ENCODE measurements around the gene GRAMD2A. TPM values are rescaled to one million over a fixed set of nuclear protein-coding genes. Genes with fewer than 3 reads are reported as not detected.
"Not testable (repeated sequence)": the region's sequence is repeated elsewhere in the genome, so short reads cannot be mapped to it uniquely, and the experiment has no call there.

The GRAMD2A gene
- total and polyA plus RNA-seq, 5 experiments from 2014 or later: not detected

DNA sequence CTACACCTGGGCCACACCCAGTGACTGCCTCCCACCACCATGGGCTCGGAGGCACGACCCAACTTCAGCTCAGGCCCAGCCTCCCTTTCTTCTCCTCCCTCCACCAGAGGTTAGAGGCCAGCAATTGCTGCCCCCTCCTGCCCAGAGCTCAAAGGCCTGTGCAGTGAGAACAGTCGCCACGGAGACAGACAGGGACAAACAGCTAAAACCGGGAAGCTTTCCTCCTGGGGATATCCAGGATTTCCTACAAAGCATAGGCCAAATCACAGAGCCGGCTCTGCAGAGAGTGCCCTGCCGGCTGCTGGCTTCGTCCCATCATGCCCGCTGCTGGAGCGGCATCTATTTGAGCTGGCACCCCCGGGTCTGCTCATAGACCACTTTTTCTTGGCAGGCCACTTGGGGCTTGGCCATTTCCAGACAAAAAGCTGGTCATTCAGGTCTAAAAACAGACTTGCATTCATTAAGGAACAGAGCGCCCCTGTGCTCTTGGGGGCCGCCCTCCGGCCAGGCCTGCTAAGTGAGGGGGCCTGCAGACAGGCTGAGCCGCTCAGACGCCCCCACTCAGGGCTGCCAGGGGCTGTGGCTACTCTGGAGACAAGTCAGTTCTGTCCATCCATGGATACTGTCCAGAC, 17.5 kb downstream of the GRAMD2A start:
- DNase-seq: no peak
- H3K4me3 Mint-ChIP-seq: no peak overlapping the region
- no peaks in the 10 kb centered on the region for H3K9me3 Mint-ChIP-seq
- no peak for ATAC-seq
- peaks cover 0 to 3% (median 0%) of the 10 kb centered on the region in 4 donors for H3K4me1 Mint-ChIP-seq
- no peaks in the 10 kb centered on the region for H3K36me3 Mint-ChIP-seq
- H3K27ac Mint-ChIP-seq: no peak overlapping the region
- POLR2A ChIA-PET: no interaction called here
- H3K27me3 Mint-ChIP-seq: peaks cover 12 to 45% (median 20%) of the 10 kb centered on the region in 5 donors

GRCh38 chr15:72178976-72179585, 18.5 kb downstream of the GRAMD2A start:
- no peaks in the 10 kb centered on the region for H3K36me3 Mint-ChIP-seq
- H3K27ac Mint-ChIP-seq: no peak overlapping the region
- no peak for DNase-seq
- ATAC-seq: no peak
- H3K4me3 Mint-ChIP-seq: no peak overlapping the region
- H3K4me1 Mint-ChIP-seq: peaks cover 0 to 3% (median 0%) of the 10 kb centered on the region in 4 donors
- H3K9me3 Mint-ChIP-seq: no peaks in the 10 kb centered on the region
- peaks cover 12 to 40% (median 23%) of the 10 kb centered on the region in 5 donors for H3K27me3 Mint-ChIP-seq
- POLR2A ChIA-PET: no interaction called here

GRCh38 chr15:72176743-72177142, 20.8 kb downstream of the GRAMD2A start:
- POLR2A ChIA-PET: no interaction called here

GRCh38 chr15:72176159-72176558, 21.4 kb downstream of the GRAMD2A start:
- no peak overlapping the region for H3K27ac Mint-ChIP-seq
- no peak overlapping the region for H3K4me3 Mint-ChIP-seq
- peaks cover 0 to 1% (median 0%) of the 10 kb centered on the region in 3 donors for H3K36me3 Mint-ChIP-seq
- peaks cover 0 to 3% (median 0%) of the 10 kb centered on the region in 4 donors for H3K4me1 Mint-ChIP-seq
- H3K27me3 Mint-ChIP-seq: peaks cover 2 to 23% (median 16%) of the 10 kb centered on the region in 5 donors
- ATAC-seq: no peak
- DNase-seq: no peak
- POLR2A ChIA-PET: no interaction called here
- H3K9me3 Mint-ChIP-seq: no peaks in the 10 kb centered on the region

More at GRCh38 chr15:72176743-72177142, 20.8 kb downstream of the GRAMD2A start:
- peaks cover 8 to 29% (median 20%) of the 10 kb centered on the region in 5 donors for H3K27me3 Mint-ChIP-seq
- ATAC-seq (no peak), DNase-seq (no peak)
- peaks cover 0 to 3% (median 0%) of the 10 kb centered on the region in 4 donors for H3K4me1 Mint-ChIP-seq
- no peaks in the 10 kb centered on the region for H3K9me3 Mint-ChIP-seq
- no peak overlapping the region for H3K4me3 Mint-ChIP-seq
- H3K36me3 Mint-ChIP-seq: peaks cover 0 to 1% (median 0%) of the 10 kb centered on the region in 3 donors
- no peak overlapping the region for H3K27ac Mint-ChIP-seq

- POLR2A ChIA-PET: no interaction called here
- no peak for ATAC-seq
- no peak for DNase-seq
- no peaks in the 10 kb centered on the region for H3K9me3 Mint-ChIP-seq
- no peak overlapping the region for H3K4me3 Mint-ChIP-seq
- peaks cover 0 to 16% (median 10%) of the 10 kb centered on the region in 5 donors for H3K27me3 Mint-ChIP-seq
- peaks cover 0 to 1% (median 0%) of the 10 kb centered on the region in 3 donors for H3K36me3 Mint-ChIP-seq
- peak overlapping the region in 1 of 10 donors; percentile 74 for H3K27ac Mint-ChIP-seq
- H3K4me1 Mint-ChIP-seq: peaks cover 0 to 3% (median 0%) of the 10 kb centered on the region in 4 donors
Observed at GRCh38 chr15:72175186-72176044, 22.2 kb downstream of the GRAMD2A start.

DNA sequence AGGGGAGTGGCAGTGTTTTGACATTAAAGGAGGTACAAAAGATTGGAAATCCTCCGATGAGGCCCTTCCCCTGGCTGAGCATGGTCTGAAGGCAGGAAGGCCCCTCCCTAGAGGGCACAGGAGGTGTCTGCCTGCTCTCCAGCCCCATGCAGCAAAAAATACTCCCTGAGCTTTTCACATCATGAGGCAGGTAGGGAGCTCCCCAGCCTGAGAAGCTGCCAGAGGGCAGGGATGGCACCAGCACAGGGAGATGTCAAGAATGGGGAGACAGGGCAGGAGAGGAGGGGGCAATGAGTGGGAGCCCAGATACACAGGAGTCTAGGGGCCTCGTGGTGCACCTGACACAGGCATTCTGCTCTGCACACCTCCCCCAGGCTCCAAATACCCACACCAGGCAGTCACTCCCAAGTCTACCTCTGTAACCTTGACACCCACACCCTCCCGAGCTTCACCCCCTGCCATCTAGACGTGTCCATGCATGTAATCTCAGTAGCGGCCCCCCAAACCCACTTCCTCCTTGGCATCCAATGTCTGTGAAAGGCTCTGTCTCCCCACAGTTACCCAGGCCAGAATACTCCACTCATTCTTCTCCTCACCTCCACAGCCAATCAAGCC, 22.9 kb downstream of the GRAMD2A start:
- Mint-ChIP-seq H3K9me3 (no peaks in the 10 kb centered on the region), H3K36me3 (peaks cover 0 to 1% (median 0%) of the 10 kb centered on the region in 3 donors), H3K27me3 (peaks cover 0 to 14% (median 10%) of the 10 kb centered on the region in 5 donors), H3K4me3 (no peak overlapping the region), H3K4me1 (peaks cover 0 to 3% (median 0%) of the 10 kb centered on the region in 4 donors), H3K27ac (peak overlapping the region in 1 of 10 donors; percentile 42)
- POLR2A ChIA-PET: no interaction called here
- ATAC-seq: no peak
- DNase-seq: no peak

DNA sequence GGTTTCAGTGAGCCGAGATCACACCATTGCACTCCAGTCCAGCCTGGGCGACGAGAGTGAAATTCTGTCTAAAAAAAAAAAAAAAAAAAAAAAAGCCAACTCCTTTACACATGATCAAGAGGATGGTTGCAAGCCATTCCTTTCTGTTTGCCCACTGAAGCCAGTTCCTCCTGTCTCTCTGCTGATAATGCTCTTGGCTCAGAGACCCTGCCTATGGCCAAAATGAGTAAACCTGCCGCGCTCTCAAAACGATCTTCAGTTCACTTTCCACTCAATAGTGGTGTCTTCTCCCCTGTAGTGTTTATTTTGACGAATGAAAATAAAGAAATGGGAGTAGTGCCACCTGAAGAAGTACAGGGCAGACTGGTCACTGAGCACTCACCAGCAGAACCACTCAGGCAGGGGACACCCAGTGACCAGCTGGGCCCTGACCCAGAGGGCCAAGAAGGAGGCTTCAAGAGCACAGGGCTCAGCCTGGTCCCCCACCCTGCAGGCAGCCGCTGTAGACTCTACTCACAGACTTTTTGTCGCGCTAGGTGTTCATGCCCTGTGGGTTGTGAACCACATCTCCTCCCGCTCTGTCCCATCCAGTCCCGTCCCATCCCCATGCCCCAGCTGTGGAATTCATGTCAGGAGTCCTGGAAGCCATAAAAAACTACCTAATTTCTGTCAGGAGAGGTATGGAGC, 23.6 kb downstream of the GRAMD2A start:
- POLR2A ChIA-PET: no interaction called here
- peaks cover 0 to 3% (median 1%) of the 10 kb centered on the region in 4 donors for H3K4me1 Mint-ChIP-seq
- H3K4me3 Mint-ChIP-seq: no peak overlapping the region
- no peaks in the 10 kb centered on the region for H3K9me3 Mint-ChIP-seq
- peak overlapping the region in 1 of 10 donors; percentile 42 for H3K27ac Mint-ChIP-seq
- H3K36me3 Mint-ChIP-seq: peaks cover 0 to 1% (median 0%) of the 10 kb centered on the region in 3 donors
- no peak for DNase-seq
- peaks cover 0 to 14% (median 8%) of the 10 kb centered on the region in 5 donors for H3K27me3 Mint-ChIP-seq
- ATAC-seq: no peak

GRCh38 chr15:72173401-72173800, 24.2 kb downstream of the GRAMD2A start:
- DNase-seq: no peak
- Mint-ChIP-seq H3K4me3 (no peak overlapping the region), H3K9me3 (no peaks in the 10 kb centered on the region), H3K27ac (no peak overlapping the region), H3K36me3 (peaks cover 0 to 1% (median 0%) of the 10 kb centered on the region in 3 donors), H3K4me1 (peaks cover under 1 to 9% (median 5%) of the 10 kb centered on the region in 4 donors), H3K27me3 (peaks cover 0 to 14% (median 8%) of the 10 kb centered on the region in 5 donors)
- POLR2A ChIA-PET: no interaction called here
- no peak for ATAC-seq

GRCh38 chr15:72172796-72173195, 24.8 kb downstream of the GRAMD2A start:
- peaks cover 0 to 1% (median 0%) of the 10 kb centered on the region in 3 donors for H3K36me3 Mint-ChIP-seq

DNA sequence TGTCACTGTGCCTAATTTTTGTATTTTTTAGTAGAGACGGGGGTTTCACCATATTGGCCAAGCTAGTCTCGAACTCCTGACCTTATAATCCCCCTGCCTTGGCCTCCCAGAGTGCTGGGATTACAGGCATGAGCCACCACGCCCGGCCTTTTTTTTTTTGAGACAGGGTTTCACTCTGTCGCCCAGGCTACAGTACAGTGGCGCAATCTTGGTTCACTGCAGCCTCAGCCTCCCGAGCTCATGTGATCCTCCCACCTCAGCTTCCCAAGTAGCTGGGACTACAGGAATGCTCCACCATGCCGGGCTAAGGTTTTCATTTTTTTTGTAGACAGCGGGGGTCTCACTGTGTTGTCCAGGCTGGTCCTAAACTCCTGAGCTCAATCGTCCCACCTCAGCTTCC, 25.6 kb downstream of the GRAMD2A start:
- peaks cover 6 to 16% (median 8%) of the 10 kb centered on the region in 4 donors for H3K4me1 Mint-ChIP-seq
- POLR2A ChIA-PET, DNase-seq, H3K27ac Mint-ChIP-seq, H3K4me3 Mint-ChIP-seq, ATAC-seq, H3K9me3 Mint-ChIP-seq, H3K36me3 Mint-ChIP-seq: not testable (repeated sequence)
- peaks cover 0 to 17% (median 8%) of the 10 kb centered on the region in 5 donors for H3K27me3 Mint-ChIP-seq

More at GRCh38 chr15:72172796-72173195, 24.8 kb downstream of the GRAMD2A start:
- H3K4me3 Mint-ChIP-seq: no peak overlapping the region
- H3K4me1 Mint-ChIP-seq: peaks cover 6 to 15% (median 8%) of the 10 kb centered on the region in 4 donors
- H3K9me3 Mint-ChIP-seq: no peaks in the 10 kb centered on the region
- no peak overlapping the region for H3K27ac Mint-ChIP-seq
- POLR2A ChIA-PET: no interaction called here
- DNase-seq (no peak), ATAC-seq (no peak)
- H3K27me3 Mint-ChIP-seq: peaks cover 0 to 17% (median 8%) of the 10 kb centered on the region in 5 donors

DNA sequence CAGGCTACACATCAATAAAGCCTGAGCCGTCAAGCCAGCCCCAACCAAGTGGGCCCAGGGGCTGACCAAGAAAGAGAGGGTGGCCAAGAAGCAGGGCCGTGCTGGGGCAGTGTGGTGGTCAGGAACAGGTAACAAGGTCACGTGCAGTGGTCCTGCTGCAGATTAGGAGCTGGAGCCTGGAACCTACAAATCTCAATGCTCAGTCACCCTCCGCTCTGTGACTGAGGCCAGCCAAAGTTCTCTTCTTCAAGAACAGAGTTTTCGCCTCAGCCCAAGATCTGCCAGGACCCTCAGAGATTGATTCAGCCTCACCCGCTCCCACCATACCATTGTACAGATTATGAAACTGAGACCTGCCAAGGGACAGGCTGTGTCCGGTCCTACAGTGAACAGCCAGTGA, 26.9 kb downstream of the GRAMD2A start:
- POLR2A ChIA-PET: no interaction called here
- H3K36me3 Mint-ChIP-seq: peaks cover 0 to 1% (median 0%) of the 10 kb centered on the region in 3 donors
- peaks cover 0 to 16% (median 9%) of the 10 kb centered on the region in 5 donors for H3K27me3 Mint-ChIP-seq
- H3K27ac Mint-ChIP-seq: no peak overlapping the region
- peaks cover 6 to 16% (median 8%) of the 10 kb centered on the region in 4 donors for H3K4me1 Mint-ChIP-seq
- no peaks in the 10 kb centered on the region for H3K9me3 Mint-ChIP-seq
- DNase-seq (no peak), ATAC-seq (no peak)
- no peak overlapping the region for H3K4me3 Mint-ChIP-seq

Data from naive thymus-derived CD8-positive, alpha-beta T cell (primary cell).